ENCODE measurements around the gene TNS4.

TNS4 gene

GRCh38 chr17:40529991-40530390, 28.6 kb upstream of the TNS4 start:
- no peaks in the 10 kb centered on the region for H3K27me3 Mint-ChIP-seq (ENCODE audit: low read depth)
- no peak overlapping the region for H3K4me3 Mint-ChIP-seq
- H3K27ac Mint-ChIP-seq: peak overlapping the region; percentile 93
- H3K36me3 Mint-ChIP-seq (ENCODE audit: low read depth): peaks cover 30% of the 10 kb centered on the region
- H3K4me1 Mint-ChIP-seq (ENCODE audit: low read depth): peaks cover 72% of the 10 kb centered on the region
- DNase-seq (ENCODE audit: low spot score): no peak
- H3K9me3 Mint-ChIP-seq: peaks cover 18% of the 10 kb centered on the region

DNA sequence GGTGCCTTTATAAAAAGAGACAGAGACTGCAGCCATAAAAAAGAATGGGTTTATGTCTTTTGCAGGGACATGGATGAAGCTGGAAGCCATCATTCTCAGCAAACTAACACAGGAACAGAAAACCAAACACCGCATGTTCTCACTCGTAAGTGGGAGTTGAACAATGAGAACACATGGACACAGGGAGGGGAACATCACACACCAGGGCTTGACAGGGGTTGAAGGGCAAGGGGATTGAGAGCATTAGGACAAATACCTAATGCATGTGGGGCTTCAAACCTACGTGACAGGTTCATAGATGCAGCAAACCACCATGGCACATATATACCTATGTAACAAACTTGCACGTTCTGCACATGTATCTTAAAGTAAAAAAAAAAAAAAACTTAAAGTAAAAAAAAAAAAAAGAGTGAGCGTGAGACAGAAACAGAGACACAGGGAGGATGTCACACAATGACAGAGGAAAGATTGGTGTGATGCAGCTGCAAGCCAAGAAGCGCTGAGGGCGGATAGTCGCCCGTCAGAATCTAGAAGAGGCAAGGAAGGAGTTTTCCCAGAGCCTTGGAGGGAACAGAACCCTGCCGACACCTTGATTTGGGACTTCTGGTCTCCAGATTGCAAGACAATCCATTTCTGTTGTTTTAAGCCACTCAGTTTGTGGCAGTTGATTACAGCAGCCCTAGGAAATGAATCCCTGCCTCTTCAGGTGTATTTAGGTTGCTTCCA, 27.4 kb upstream of the TNS4 start:
- H3K27me3 Mint-ChIP-seq (ENCODE audit: low read depth): no peaks in the 10 kb centered on the region
- H3K4me3 Mint-ChIP-seq: peak overlapping the region; percentile 56
- peak overlapping the region; percentile 88 for H3K27ac Mint-ChIP-seq
- no peak for DNase-seq (ENCODE audit: low spot score)
- H3K36me3 Mint-ChIP-seq (ENCODE audit: low read depth): peaks cover 42% of the 10 kb centered on the region
- peaks cover 29% of the 10 kb centered on the region for H3K9me3 Mint-ChIP-seq
- H3K4me1 Mint-ChIP-seq (ENCODE audit: low read depth): peaks cover 65% of the 10 kb centered on the region

DNA sequence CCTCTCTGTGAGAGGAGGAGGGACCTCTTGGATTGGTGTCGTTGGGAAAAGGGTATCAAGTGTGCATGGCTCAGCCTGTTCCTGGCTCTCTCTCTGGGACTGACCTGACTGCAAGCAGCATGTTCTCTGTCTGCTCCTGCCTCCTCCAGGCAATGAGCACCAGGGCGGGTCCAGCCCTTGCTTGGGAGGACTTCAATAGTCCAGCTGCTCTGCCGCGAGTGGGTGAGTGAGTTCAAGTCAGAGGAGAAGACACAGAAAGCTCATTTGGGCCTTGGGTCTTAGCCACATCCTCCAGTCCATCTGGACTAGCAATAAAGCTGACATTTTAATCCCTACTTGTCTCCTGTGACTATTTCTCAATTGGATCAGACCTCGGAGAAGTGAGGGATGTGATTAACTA, 25.2 kb upstream of the TNS4 start:
- Mint-ChIP-seq H3K9me3 (peaks cover 36% of the 10 kb centered on the region), H3K27ac (no peak overlapping the region), H3K27me3 (ENCODE audit: low read depth) (no peaks in the 10 kb centered on the region), H3K36me3 (ENCODE audit: low read depth) (peaks cover 60% of the 10 kb centered on the region), H3K4me3 (no peak overlapping the region), H3K4me1 (ENCODE audit: low read depth) (peaks cover 57% of the 10 kb centered on the region)
- DNase-seq (ENCODE audit: low spot score): no peak

GRCh38 chr17:40525294-40525693, 23.9 kb upstream of the TNS4 start:
- H3K36me3 Mint-ChIP-seq (ENCODE audit: low read depth): peaks cover 66% of the 10 kb centered on the region

DNA sequence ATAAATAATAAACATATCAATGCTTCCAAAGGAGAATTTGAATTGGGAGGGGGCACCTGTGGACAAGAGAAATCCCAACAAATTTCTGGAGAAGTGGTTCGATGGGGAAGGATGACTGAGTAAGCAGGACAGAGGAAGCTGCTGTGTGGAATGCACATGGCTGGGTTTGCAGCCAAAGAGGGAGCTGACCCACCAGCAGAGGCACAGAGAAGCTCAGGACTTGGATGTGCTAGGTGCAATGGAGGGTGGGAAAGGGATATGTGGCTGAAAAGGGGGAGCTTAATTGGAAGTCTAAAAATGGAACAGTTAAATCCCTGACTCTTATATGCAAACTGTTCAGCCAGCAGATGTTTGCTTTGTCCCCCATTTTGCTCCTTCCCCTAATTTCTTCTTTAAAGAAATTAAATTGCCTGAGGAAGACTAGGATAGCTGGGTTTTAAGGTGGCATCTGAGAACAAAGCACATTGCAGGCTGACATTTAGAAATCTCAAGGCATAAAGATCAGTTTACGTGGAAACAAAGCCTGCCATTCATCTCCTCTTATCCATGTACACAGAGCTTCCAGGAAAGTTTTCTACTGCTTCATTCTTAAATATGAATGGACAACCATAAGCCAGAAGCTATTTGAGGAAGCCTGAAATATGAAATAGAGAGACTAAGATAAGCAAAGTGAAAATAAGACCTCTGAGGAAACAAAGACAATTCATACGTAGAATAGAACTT, 23.0 kb upstream of the TNS4 start:
- Mint-ChIP-seq H3K36me3 (ENCODE audit: low read depth) (peaks cover 68% of the 10 kb centered on the region), H3K27me3 (ENCODE audit: low read depth) (no peaks in the 10 kb centered on the region), H3K4me3 (no peak overlapping the region), H3K27ac (no peak overlapping the region), H3K4me1 (ENCODE audit: low read depth) (peaks cover 52% of the 10 kb centered on the region), H3K9me3 (peaks cover 36% of the 10 kb centered on the region)
- DNase-seq (ENCODE audit: low spot score): no peak

More at GRCh38 chr17:40525294-40525693, 23.9 kb upstream of the TNS4 start:
- Mint-ChIP-seq H3K4me1 (ENCODE audit: low read depth) (peaks cover 51% of the 10 kb centered on the region), H3K4me3 (no peak overlapping the region), H3K27ac (no peak overlapping the region), H3K9me3 (peaks cover 36% of the 10 kb centered on the region), H3K27me3 (ENCODE audit: low read depth) (no peaks in the 10 kb centered on the region)
- DNase-seq (ENCODE audit: low spot score): no peak

DNA sequence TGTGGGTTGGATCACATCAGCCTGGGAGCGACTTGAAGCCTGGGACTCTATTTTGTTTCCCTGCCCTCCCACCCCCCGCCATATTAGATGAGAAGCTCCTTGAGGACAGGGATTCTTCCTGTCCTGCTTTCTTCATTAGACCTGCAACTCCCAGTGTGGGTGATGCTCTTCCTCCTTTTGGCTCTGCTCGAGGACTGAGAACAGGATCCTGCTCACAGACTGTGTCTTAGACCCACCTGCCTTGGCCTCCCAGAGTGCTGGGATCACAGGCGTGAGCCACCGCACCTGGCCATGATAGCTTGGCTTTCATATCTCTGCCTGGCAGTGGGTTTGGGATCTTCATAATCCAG, 21.5 kb upstream of the TNS4 start:
- Mint-ChIP-seq H3K27me3 (ENCODE audit: low read depth) (no peaks in the 10 kb centered on the region), H3K9me3 (peaks cover 36% of the 10 kb centered on the region), H3K27ac (peak overlapping the region; percentile 44), H3K4me3 (peak overlapping the region; percentile 12), H3K36me3 (ENCODE audit: low read depth) (peaks cover 70% of the 10 kb centered on the region), H3K4me1 (ENCODE audit: low read depth) (peaks cover 52% of the 10 kb centered on the region)
- no peak for DNase-seq (ENCODE audit: low spot score)

- peak overlapping the region; percentile 63 for H3K27ac Mint-ChIP-seq
- no peak for DNase-seq (ENCODE audit: low spot score)
- peaks cover 72% of the 10 kb centered on the region for H3K36me3 Mint-ChIP-seq (ENCODE audit: low read depth)
- peak overlapping the region; percentile 18 for H3K4me3 Mint-ChIP-seq
- H3K4me1 Mint-ChIP-seq (ENCODE audit: low read depth): peaks cover 52% of the 10 kb centered on the region
- H3K27me3 Mint-ChIP-seq (ENCODE audit: low read depth): no peaks in the 10 kb centered on the region
- H3K9me3 Mint-ChIP-seq: peaks cover 37% of the 10 kb centered on the region
These were observed 21.0 kb upstream of the TNS4 start for GRCh38 chr17:40522250-40522960.

- Mint-ChIP-seq H3K36me3 (ENCODE audit: low read depth) (peaks cover 67% of the 10 kb centered on the region), H3K4me1 (ENCODE audit: low read depth) (peaks cover 60% of the 10 kb centered on the region), H3K4me3 (peak overlapping the region; percentile 10)
These were observed 19.6 kb upstream of the TNS4 start for GRCh38 chr17:40520991-40521453.

GRCh38 chr17:40519089-40519775, 17.8 kb upstream of the TNS4 start:
- Mint-ChIP-seq H3K4me3 (peak overlapping the region; percentile 75), H3K27ac (peak overlapping the region; percentile 84), H3K36me3 (ENCODE audit: low read depth) (peaks cover 56% of the 10 kb centered on the region), H3K9me3 (peaks cover 15% of the 10 kb centered on the region), H3K4me1 (ENCODE audit: low read depth) (peaks cover 71% of the 10 kb centered on the region), H3K27me3 (ENCODE audit: low read depth) (no peaks in the 10 kb centered on the region)
- DNase-seq (ENCODE audit: low spot score): no peak

More at GRCh38 chr17:40520991-40521453, 19.6 kb upstream of the TNS4 start:
- H3K27me3 Mint-ChIP-seq (ENCODE audit: low read depth): no peaks in the 10 kb centered on the region
- DNase-seq (ENCODE audit: low spot score): no peak
- peaks cover 33% of the 10 kb centered on the region for H3K9me3 Mint-ChIP-seq
- peak overlapping the region; percentile 45 for H3K27ac Mint-ChIP-seq

GRCh38 chr17:40518401-40519088, 17.1 kb upstream of the TNS4 start:
- Mint-ChIP-seq H3K27ac (peak overlapping the region; percentile 84), H3K4me1 (ENCODE audit: low read depth) (peaks cover 77% of the 10 kb centered on the region), H3K27me3 (ENCODE audit: low read depth) (no peaks in the 10 kb centered on the region), H3K9me3 (peaks cover 10% of the 10 kb centered on the region), H3K36me3 (ENCODE audit: low read depth) (peaks cover 51% of the 10 kb centered on the region), H3K4me3 (peak overlapping the region; percentile 75)
- no peak for DNase-seq (ENCODE audit: low spot score)

- Mint-ChIP-seq H3K27me3 (ENCODE audit: low read depth) (no peaks in the 10 kb centered on the region), H3K4me3 (peak overlapping the region; percentile 75), H3K27ac (peak overlapping the region; percentile 84), H3K4me1 (ENCODE audit: low read depth) (peaks cover 78% of the 10 kb centered on the region), H3K9me3 (peaks cover 5% of the 10 kb centered on the region), H3K36me3 (ENCODE audit: low read depth) (peaks cover 45% of the 10 kb centered on the region)
- DNase-seq (ENCODE audit: low spot score): no peak
These were observed 16.6 kb upstream of the TNS4 start for GRCh38 chr17:40517981-40518380.

- no peaks in the 10 kb centered on the region for H3K27me3 Mint-ChIP-seq (ENCODE audit: low read depth)
- peak overlapping the region; percentile 74 for H3K4me3 Mint-ChIP-seq
- H3K36me3 Mint-ChIP-seq (ENCODE audit: low read depth): peaks cover 38% of the 10 kb centered on the region
- H3K4me1 Mint-ChIP-seq (ENCODE audit: low read depth): peaks cover 74% of the 10 kb centered on the region
- DNase-seq (ENCODE audit: low spot score): no peak
- H3K9me3 Mint-ChIP-seq: peaks cover 5% of the 10 kb centered on the region
- H3K27ac Mint-ChIP-seq: peak overlapping the region; percentile 84
These were observed 15.9 kb upstream of the TNS4 start for GRCh38 chr17:40517286-40517662.

Measured in T-helper 2 cell treated with Interferon-gamma antibody and Interleukin-4, amounts not matched to agents 5 μg/mL and 100 μg/mL, for 36 hours (primary cell).